Measurements from ENCODE around the gene COMT. TPM values are rescaled to one million over a fixed set of nuclear protein-coding genes. Genes with fewer than 3 reads are reported as not detected.

COMT gene
- total and polyA plus RNA-seq, 9 of the 15 experiments (the other 6 are each of a cell fraction or from before 2014, with no cell fraction given): 12.5 to 351 (median 155) TPM

DNA sequence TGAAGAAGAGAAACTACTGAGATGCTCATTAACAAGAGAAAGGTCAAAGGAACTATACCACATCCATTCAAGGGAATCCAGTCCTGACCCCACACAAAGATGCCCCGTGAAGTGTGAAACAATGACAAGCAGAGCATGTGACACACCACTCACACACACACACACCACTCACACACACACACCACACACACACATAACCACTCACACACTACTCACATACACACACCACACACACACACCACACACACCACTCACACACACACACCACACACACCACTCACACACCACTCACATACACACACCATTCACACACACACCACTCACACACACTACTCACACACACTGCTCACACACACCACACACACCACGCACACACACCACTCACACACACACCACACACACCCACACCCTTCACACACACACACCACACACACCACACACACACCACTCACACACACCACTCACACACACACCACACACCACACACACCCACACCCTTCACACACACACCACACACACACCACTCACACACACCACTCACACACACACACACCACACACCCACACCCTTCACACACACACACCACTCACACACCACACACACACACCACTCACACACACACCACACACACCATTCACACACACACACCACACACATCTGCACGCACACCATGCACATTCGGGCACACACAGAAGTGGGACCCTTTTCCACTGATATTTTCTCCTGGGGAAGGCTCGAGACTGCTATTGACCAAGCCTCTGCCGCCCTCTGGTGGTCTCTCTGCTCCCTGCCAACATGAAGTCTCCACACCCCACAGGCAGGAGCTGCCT is 32.0 kb upstream of the COMT start (continued):
- TF ChIP-seq U2AF1 (optimal IDR thresholded peaks at IDR 0.05; ENCODE audit: low read depth, low read length) (no peak), RBFOX2 (IDR thresholded peaks at IDR 0.05; ENCODE audit: low read depth, low read length) (peak; percentile 54), BMI1 (IDR thresholded peaks at IDR 0.05; ENCODE audit: low read length) (peak; percentile 44; the same call in 1 of the 2 replicates), ILK (tag; IDR thresholded peaks at IDR 0.05; ENCODE audit: borderline replicate concordance, low read depth) (no peak), ZNF436 (CRISPR knock-in tag; IDR thresholded peaks at IDR 0.05) (peak; percentile 66; the same call in 1 of the 2 replicates), ZNF146 (CRISPR knock-in tag; IDR thresholded peaks at IDR 0.05; ENCODE audit: unreplicated experiment) (no peak), SMARCB1 (IDR thresholded peaks at IDR 0.05; ENCODE audit: insufficient read length, low read depth) (no peak), ZNF3 (CRISPR knock-in tag; IDR thresholded peaks at IDR 0.05) (no peak; the same call in 1 of the 2 replicates), CSDE1 (IDR thresholded peaks at IDR 0.05) (peak in 1 of 2 experiments; percentile 76; a peak in 2 of 4 replicates), CREBBP (IDR thresholded peaks at IDR 0.05; ENCODE audit: low read depth, low read length) (peak; percentile 96), HCFC1 (IDR thresholded peaks at IDR 0.05; ENCODE audit: low read depth, low read length) (peak; percentile 63), ZNF707 (CRISPR knock-in tag; conservative IDR thresholded peaks at IDR 0.05) (no peak), ZNF695 (CRISPR knock-in tag; IDR thresholded peaks at IDR 0.05) (0 out of 2 replicates have a peak, but pooled peaks have one; percentile 23), ZNF561 (CRISPR knock-in tag; conservative IDR thresholded peaks at IDR 0.05) (peak; percentile 65; the same call in 1 of the 2 replicates), LCOR (CRISPR knock-in tag; IDR thresholded peaks at IDR 0.05) (no peak), ZNF717 (CRISPR knock-in tag; IDR thresholded peaks at IDR 0.05) (no peak), TOE1 (IDR thresholded peaks at IDR 0.05; ENCODE audit: borderline replicate concordance) (peak; percentile 94), TOE1 (CRISPR knock-in tag; IDR thresholded peaks at IDR 0.05; ENCODE audit: borderline replicate concordance, low read depth) (no peak), MTA1 (IDR thresholded peaks at IDR 0.05; ENCODE audit: borderline replicate concordance) (peak; percentile 90), BRD9 (IDR thresholded peaks at IDR 0.05; ENCODE audit: low read depth, partially characterized antibody) (peak; percentile 99)
- TF ChIP-seq, protein P1, sequence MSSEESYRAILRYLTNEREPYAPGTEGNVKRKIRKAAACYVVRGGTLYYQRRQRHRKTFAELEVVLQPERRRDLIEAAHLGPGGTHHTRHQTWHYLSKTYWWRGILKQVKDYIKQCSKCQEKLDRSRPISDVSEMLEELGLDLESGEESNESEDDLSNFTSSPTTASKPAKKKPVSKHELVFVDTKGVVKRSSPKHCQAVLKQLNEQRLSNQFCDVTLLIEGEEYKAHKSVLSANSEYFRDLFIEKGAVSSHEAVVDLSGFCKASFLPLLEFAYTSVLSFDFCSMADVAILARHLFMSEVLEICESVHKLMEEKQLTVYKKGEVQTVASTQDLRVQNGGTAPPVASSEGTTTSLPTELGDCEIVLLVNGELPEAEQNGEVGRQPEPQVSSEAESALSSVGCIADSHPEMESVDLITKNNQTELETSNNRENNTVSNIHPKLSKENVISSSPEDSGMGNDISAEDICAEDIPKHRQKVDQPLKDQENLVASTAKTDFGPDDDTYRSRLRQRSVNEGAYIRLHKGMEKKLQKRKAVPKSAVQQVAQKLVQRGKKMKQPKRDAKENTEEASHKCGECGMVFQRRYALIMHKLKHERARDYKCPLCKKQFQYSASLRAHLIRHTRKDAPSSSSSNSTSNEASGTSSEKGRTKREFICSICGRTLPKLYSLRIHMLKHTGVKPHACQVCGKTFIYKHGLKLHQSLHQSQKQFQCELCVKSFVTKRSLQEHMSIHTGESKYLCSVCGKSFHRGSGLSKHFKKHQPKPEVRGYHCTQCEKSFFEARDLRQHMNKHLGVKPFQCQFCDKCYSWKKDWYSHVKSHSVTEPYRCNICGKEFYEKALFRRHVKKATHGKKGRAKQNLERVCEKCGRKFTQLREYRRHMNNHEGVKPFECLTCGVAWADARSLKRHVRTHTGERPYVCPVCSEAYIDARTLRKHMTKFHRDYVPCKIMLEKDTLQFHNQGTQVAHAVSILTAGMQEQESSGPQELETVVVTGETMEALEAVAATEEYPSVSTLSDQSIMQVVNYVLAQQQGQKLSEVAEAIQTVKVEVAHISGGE (CRISPR knock-in tag; IDR thresholded peaks at IDR 0.05): peak in 1 of 3 experiments; percentile 20; a peak in 1 of 6 replicates
- TF ChIP-seq, protein P2, sequence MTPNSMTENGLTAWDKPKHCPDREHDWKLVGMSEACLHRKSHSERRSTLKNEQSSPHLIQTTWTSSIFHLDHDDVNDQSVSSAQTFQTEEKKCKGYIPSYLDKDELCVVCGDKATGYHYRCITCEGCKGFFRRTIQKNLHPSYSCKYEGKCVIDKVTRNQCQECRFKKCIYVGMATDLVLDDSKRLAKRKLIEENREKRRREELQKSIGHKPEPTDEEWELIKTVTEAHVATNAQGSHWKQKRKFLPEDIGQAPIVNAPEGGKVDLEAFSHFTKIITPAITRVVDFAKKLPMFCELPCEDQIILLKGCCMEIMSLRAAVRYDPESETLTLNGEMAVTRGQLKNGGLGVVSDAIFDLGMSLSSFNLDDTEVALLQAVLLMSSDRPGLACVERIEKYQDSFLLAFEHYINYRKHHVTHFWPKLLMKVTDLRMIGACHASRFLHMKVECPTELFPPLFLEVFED (CRISPR knock-in tag; conservative IDR thresholded peaks at IDR 0.05): peak; percentile 99
- TF ChIP-seq, protein P3, sequence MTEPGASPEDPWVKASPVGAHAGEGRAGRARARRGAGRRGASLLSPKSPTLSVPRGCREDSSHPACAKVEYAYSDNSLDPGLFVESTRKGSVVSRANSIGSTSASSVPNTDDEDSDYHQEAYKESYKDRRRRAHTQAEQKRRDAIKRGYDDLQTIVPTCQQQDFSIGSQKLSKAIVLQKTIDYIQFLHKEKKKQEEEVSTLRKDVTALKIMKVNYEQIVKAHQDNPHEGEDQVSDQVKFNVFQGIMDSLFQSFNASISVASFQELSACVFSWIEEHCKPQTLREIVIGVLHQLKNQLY (CRISPR knock-in tag; conservative IDR thresholded peaks at IDR 0.05): peak in 1 of 2 experiments; percentile 94; a peak in 2 of 4 replicates
